ENCODE results near the gene ZNF24. TPM values are rescaled to one million over a fixed set of nuclear protein-coding genes. Genes with fewer than 3 reads are reported as not detected.

ZNF24 gene
- total RNA-seq, result 37.9 and 50.7 TPM in 2 replicates

GRCh38 chr18:35343936-35344735 is at the start of gene ZNF24:
Gene ZNF24 (minus strand): TSS chr18:35344420. CDS start chr18:35340650, 3,770 bp downstream.
- DNase-seq, result peak; percentile 94

DNA sequence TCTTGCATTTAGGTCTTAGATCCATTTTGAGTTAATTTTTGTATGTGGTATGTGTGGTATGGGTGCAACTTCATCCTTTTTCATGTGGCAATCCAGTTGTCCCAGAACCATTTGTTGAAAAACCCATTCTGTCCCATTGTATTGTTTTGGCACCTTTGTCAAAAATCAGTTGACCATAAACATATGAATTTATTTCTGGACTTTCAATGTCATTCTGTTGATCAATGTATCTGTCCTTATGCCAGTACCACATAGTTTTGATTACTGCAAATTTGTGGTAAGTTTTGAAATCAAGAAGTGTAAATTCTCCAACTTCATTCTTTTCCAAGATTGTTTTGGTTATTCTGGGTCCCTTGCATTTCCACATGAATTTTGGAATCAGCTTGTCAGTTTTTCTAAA is 49.5 kb upstream of the ZNF24 start:
- DNase-seq, result no peak

DNA sequence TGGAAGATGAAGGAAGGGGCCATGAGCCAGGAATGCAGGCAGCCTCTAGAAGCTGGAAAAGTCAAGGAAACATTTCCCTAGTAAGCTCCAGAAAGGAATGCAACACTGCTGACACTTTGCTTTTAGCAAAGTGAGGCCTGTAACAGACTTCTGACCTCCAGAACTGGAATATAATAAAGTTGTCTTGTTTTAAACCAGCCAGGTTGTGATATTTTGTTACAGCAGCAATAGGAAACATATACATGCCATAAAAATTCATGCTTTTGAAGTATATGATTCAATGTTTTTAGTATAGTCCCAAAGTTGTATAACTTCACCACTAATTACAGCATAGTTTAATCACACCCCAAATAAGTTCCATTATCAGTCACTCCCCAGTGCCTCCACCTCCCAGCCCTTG is 48.2 kb upstream of the ZNF24 start:
- DNase-seq, result no peak

- DNase-seq, result no peak
Observed at GRCh38 chr18:35390951-35391700, 46.9 kb upstream of the ZNF24 start.

- no peak for DNase-seq
Observed at GRCh38 chr18:35389095-35389618, 44.9 kb upstream of the ZNF24 start.

DNA sequence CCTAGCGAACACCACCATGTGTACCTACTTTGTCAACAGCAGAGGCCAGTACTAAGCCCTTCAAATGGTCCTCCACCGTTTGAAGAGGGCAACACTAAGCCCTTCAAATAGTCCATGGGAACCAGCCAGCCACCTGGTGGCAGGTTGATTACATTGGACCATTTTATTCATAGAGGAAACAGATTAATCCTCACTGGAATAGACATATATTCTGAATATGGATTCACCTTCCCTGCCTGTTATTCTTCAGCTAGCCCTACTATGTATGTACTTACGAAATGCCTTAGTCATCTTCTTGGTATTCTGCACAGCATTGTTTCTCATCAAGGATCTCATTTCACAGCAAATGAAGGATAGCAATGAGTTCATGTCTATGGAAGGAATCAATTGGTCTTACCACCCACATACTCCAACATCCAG is 42.9 kb upstream of the ZNF24 start:
- DNase-seq, result peak; percentile 37

- DNase-seq, result peak; percentile 94
Observed at GRCh38 chr18:35386600-35387100, 42.4 kb upstream of the ZNF24 start.

DNA sequence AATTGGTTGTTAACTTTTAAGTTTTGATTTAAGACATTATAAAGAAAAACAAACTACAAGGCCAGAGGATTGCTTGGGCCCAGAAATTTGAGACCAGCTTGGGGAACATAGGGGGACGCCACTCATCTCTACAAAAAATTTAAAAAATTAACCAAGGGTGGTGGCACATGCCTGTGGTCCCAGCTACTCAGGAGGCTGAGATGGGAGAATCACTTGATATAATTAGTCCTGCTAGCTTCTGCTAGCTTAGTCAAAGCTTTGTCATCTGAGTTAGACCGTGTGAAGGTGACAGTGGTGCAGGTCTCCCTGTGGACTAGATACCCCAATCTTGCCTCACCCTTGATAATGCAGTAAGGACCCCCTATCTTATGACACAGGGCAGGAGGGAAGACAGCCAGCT is 38.9 kb upstream of the ZNF24 start:
- no peak for DNase-seq

DNA sequence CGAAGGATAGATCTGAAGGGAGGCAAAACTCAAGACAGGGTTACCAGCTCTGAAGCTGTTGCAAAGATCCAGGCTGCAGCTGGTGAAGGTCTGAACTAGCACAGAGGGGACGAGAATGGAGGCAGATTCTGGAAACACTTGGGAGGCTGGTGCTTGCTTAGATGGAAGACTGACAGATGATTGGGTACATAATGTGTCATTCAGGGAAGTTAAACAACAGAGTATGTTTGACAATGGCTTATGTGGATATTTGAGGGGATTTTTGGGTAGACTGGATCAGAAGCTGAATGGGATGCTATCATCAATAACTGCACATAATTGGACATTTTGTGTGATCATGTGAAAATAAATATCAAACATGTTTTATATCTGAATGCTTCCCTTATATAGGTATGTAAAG is 35.2 kb upstream of the ZNF24 start:
- DNase-seq, result no peak

DNA sequence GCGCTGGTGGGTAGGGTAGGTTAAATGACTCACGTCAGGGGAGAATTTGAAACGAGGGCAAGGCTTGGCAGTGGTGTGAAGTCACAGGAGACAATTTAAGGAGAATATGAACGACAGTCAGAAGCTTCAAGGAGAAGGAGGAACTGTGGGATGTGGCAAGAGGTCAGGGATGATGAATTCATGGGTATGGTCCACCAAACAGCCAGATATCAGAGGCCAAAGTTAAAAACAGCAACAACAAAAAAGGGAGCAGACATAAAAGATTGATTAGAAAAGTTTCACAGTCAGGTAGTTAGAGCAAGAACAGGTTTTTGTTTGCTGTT is 34.3 kb upstream of the ZNF24 start:
- DNase-seq, result no peak

GRCh38 chr18:35377875-35378573 is 33.8 kb upstream of the ZNF24 start:
- no peak for DNase-seq

DNA sequence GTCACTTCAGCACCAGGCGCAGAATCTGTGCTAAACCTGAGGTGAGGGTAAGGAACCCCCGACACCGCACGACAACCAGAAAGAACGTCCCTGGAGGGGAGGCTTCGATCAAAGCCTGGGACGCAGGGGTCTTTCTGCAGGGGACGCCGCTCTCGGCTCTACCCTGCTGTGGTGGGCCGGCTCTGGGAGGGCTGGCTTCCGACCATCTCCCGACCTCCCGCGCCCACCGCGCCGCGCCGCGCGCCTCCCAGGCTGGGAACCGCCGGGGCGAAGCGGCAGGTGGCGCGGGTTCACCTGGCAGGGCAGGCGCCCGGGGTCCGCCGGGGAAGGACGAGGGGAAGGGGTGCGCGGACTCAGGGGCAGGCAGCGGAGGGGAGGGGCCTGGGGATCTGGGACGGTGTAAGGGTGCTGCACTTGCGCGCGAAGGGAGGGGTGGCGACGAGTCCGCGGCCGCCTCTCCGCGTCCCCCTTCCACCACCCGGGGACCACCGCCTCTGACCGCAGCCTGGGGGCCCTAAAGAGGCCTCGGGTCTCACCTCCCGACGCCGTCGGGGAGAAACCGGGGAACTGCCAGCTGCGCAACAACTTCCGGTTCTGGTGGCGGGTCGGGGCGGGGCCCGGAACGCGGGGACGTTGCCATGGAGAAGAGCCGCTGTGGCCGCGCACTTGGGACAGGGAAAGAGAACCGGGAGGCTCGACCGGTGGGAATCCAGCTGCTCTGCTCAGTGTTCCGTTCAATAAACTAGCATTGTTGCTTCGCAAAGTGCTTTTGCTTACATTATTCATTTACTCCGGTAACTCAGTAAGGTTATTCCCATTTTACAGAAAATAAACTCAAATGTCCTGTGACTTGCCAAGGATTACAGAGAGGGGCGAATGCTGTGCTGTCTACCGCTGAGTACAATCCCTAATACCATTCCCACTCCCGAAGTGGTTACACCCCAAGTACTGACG is 32.8 kb upstream of the ZNF24 start, which contains the start of gene ZNF396:
ZNF396 (minus strand) TSS at position 596 of the 954 bp plus-strand sequence. CDS start 3,045 bp downstream, outside the sequence.
- DNase-seq, result peak; percentile 51

DNA sequence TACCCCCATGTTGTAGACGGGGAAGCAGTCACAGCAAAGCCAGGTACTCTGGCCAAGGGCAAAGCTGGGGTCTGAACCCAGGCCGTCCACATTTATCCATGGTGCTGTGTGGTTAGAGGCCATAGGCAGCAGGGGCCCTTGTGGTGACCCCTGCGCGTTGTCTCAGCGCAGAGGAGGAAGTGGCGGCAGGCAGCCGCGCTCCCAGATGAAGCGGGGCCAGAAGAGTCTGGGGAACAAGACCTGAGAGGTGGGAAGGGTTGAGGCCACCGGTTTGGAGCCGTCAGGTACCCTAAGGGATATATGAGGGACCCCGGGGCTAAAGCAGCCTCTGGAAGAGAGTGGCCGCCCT is 32.1 kb upstream of the ZNF24 start:
- DNase-seq, result peak; percentile 15

DNA sequence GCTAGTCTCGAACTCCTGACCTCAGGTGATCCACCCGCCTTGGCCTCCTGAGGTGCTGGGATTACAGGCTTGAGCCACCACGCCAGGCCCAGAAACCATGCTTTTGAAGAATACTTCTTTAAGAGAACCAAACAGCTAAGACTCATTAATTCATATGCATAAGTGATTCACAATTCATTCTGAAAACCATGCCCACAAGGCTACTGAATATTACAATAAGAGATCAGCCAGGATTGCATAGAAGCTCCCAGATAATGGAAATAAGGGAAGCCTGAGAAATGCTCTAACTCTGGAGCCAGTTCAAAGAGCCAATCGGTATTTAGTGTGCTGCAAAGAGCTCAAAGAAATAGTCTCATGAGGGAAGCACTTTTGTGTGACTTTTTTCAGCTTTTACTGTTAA is 30.5 kb upstream of the ZNF24 start:
- DNase-seq, result no peak

DNA sequence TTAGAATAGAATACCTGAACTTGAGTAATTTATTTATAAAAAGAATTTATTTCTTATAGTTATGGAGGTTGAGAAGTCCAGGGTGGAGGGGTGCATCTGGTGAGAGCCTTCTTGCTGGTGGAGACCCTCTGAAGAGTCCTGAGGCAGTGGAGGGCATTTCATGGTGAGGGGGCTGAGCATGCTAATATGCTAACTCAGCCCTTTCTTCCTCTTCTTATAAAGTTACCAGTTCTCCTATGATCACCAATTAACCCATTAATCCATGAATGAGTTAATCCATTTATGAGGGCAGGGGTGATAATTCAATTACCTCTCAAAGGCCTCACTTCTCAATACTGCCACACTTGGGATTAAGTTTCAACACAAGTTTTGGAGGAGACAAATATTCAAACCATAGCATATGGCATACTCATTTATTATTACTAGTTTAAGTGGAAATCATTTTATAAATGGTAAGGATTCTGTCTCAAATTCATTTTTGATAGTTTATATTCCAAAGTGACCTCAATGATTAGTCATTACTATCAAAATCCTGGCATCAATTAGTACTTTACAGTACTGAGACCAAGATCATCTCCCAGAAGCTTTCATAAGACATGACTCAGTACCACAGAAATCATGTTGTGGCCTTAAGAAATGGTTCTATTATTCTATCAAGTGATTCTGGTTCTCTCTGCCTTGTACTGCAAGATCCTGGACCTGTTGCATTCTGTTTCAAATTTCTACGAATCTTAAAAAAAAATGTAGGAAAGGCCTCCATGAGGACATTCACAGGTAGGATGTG is 27.4 kb upstream of the ZNF24 start:
- no peak for DNase-seq

GRCh38 chr18:35369126-35369525 is 24.9 kb upstream of the ZNF24 start:
- no peak for DNase-seq

DNA sequence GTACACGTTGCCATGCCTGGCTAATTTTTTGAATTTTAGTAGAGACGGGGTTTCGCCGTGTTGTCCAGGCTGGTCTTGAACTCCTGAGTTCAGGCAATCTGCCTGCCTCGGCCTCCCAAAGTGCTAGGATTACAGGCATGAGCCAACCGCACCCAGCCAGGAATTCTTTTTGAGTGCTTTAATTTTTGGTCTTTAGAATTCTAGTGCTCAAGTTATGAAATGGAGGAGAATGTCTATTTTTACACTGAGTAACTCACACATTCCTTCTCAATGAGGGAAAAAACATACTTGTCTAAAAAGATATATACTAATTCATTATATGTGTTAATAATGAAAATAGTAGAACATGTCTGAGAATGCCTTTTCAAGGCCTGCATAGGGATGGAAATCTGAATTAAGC is 24.4 kb upstream of the ZNF24 start:
- DNase-seq, result no peak

DNA sequence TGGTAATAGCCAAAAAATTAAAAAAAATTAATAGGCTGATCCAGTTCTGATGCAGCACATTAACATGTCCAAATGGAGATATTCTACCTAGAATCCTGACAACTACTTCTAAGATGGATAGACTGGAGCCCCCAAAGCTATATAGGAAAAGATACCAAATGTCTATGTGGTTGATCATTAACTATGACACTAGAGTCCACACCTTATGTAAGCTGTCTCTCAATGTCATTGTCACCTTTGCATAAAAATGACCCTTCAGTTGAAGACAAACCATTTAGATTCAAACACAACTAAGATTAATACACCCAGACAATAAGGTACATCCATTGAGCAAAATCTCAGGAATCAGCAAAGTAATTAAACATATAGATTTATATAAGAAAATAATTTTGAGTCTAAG is 18.3 kb upstream of the ZNF24 start:
- no peak for DNase-seq

DNA sequence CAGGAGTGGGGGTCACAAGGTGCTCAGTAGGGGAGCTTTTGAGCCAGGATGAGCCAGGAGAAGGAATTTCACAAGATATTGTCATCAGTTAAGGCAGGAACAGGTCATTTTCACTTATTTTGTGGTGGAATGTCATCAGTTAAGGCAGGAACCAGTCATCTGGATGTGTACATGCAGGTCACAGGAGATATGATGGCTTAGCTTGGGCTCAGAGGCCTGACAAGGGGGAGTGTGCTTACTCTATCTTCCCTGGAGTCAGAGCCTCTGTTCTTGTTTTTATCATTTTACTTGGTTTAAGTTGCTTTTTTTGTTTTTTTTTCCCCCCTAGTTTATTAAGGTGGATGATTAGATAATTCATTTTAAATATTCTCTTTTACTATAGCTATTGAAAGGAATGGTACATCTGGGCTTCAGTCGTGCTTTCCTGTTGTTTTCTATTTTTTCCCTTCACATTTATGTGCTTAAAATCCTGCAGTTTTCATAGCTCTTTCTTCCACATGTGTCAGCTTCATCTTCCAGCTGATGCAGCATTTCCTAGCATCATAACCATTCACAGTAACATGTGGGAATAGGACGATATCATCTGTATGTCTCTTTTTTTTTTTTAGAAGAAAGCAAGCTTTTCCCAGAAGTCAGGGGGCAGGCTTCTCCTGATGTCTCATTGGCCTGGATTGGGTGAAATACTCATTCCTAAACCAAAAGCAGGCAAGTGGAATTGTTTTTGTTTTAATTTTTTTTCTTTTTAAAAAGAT is 17.5 kb upstream of the ZNF24 start:
- DNase-seq, result no peak

- peak; percentile 92 for DNase-seq
Observed at GRCh38 chr18:35355140-35355618, 11.0 kb upstream of the ZNF24 start.
